NCI-H345 treated with DMSO at 0.1 percent for 48 hours (cell line): ENCODE data around the gene BAIAP2L1.
"Not testable (repeated sequence)": the region's sequence is repeated elsewhere in the genome, so short reads cannot be mapped to it uniquely, and the experiment has no call there.

Source experiments
- DNase-seq: peaks from one replicate; lab custom pipeline; 2025; ENCODE audit not compliant: unreplicated experiment; lab: John Stamatoyannopoulos, UW

Gene BAIAP2L1

GRCh38 chr7:98400542-98401340, at the start of gene BAIAP2L1:
BAIAP2L1 (minus strand) TSS chr7:98401090; CDS start chr7:98400852, 238 bp downstream.
- DNase-seq, result peak; percentile 88

- DNase-seq, result no peak
Measured at GRCh38 chr7:98448766-98449165, 47.9 kb upstream of the BAIAP2L1 start.

- DNase-seq, result not testable (repeated sequence)
Measured at GRCh38 chr7:98440992-98441391, 40.1 kb upstream of the BAIAP2L1 start.

- DNase-seq, result no peak
Measured at GRCh38 chr7:98439484-98439883, 38.6 kb upstream of the BAIAP2L1 start.

DNA sequence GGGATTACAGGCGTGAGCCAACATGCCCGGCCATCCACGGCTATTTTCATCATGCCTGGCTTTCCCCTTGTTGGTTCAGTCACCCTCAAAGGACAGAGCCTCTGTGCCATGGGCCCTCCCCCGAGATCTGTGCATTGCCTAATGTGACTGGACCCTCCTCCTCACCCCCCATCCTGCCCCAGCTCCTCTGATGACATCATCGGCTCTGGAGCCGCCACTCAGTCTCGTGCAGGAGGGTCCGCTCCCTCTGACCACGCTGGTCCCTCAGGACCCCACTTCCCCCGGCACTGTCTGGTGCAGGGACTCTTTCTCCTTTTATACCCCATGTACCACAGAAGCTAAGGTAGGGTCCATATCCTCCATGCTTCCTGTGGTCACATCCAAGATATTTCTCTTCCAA, 33.2 kb upstream of the BAIAP2L1 start:
- no peak for DNase-seq

- DNase-seq, result no peak
Measured at GRCh38 chr7:98429799-98430198, 28.9 kb upstream of the BAIAP2L1 start.

- no peak for DNase-seq
Measured at GRCh38 chr7:98423043-98423442, 22.2 kb upstream of the BAIAP2L1 start.

GRCh38 chr7:98420966-98421612, 20.2 kb upstream of the BAIAP2L1 start:
- peak; percentile 87 for DNase-seq

- DNase-seq, result not testable (repeated sequence)
Measured at GRCh38 chr7:98419988-98420387, 19.1 kb upstream of the BAIAP2L1 start.

DNA sequence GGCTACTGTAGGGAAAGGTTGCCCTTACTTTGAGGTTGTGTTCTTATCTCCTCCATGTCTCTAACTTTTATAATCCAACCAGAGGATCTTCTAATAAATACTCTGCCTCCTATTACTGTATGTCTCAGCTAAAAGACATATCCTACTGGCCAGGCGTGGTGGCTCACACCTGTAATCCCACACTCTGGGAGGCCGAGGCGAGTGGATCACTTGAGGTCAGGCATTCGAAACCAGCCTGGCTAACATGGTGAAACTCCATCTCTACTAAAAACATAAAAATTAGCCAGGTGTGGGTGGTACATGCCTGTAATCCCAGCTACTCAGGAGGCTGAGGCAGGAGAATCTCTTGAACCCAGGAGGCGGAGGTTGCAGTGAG, 18.4 kb upstream of the BAIAP2L1 start:
- not testable (repeated sequence) for DNase-seq

- no peak for DNase-seq
Measured at GRCh38 chr7:98418636-98419315, 17.9 kb upstream of the BAIAP2L1 start.

- DNase-seq, result no peak
Measured at GRCh38 chr7:98418271-98418635, 17.4 kb upstream of the BAIAP2L1 start.

GRCh38 chr7:98417604-98418270, 16.8 kb upstream of the BAIAP2L1 start:
- DNase-seq, result not testable (repeated sequence)

GRCh38 chr7:98414205-98414900, 13.5 kb upstream of the BAIAP2L1 start:
- no peak for DNase-seq

- DNase-seq, result not testable (repeated sequence)
Measured at GRCh38 chr7:98413655-98414054, 12.8 kb upstream of the BAIAP2L1 start.

GRCh38 chr7:98409843-98410242, 9.0 kb upstream of the BAIAP2L1 start:
- DNase-seq, result no peak

DNA sequence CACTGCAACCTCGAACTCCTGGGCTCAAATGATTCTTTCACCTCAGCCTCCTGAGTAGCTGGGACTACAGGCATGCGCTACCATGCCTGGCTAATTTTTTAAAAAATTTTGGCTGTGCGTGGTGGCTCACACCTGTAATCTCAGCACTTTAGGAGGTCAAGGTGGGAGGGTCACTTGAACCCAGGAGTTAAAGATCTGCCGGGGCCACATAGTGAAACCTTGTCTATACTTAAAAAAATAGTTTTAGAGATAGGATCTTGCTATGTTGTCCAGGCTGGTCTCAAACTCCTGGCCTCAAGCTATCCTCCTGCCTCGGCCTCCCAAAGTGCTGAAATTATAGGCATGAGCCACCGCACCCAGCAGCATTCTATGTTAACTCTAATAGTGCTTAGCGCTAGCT, 7.3 kb upstream of the BAIAP2L1 start:
- DNase-seq, result not testable (repeated sequence)

GRCh38 chr7:98406827-98407226, 5.9 kb upstream of the BAIAP2L1 start:
- DNase-seq, result no peak

- DNase-seq, result no peak
Measured at GRCh38 chr7:98404840-98405239, 4.0 kb upstream of the BAIAP2L1 start.

DNA sequence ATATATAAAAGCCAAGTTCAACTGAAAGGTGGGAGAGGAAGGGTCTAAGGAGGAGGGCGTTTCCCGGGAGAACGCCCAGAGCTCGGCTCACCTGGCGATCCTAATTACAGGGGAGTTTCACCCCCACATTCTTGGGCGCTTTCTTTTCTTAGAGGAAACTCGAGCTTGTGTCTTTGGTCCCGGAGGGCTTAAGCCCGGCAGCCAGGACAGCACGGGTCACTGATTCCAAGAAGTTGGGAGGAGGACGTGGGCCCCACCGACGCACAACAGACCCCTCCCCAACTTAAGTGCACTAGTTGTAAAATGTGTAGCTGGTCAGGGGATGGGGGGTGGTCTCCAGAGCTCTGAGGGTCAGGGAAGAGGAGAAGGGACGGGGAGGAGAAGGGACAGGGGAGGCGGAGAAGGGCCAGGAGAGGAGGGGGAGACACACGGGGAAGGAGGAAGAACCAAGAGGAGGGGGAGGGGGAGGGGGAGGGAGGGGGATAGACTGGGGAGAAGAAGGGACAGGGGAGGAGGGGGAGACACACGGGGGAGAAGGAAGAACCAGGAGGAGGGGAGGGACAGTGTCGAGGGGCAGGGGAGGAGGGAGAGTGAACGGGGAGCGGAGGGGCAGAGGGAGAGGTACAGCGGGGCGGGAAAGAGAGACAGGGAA, 874 bp downstream of the BAIAP2L1 start:
- DNase-seq, result no peak
